ENCODE results near the gene CXCL8.
"Not testable (repeated sequence)": the region's sequence is repeated elsewhere in the genome, so short reads cannot be mapped to it uniquely, and the experiment has no call there.

CXCL8 gene

DNA sequence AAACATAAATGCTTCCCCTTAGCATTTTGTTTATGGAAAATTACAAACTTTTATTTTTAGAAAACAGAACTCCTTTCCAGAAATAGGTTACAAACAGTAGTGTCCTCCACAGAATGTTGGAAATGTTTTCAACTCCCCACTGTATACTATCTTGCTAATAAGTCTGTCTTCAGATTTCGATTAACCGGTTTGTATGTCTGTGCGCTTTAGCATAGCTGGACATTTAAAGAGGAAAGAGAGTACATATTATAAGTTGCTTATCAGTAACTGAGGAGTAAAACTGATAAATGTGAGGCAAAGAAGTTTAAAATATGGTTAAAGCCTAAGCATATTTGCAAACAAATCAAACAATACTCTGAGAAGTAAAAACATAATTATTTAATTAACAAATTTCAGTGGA lies 3.4 kb downstream of the CXCL8 start:
- no peak for DNase-seq (ENCODE audit: low read depth)

DNA sequence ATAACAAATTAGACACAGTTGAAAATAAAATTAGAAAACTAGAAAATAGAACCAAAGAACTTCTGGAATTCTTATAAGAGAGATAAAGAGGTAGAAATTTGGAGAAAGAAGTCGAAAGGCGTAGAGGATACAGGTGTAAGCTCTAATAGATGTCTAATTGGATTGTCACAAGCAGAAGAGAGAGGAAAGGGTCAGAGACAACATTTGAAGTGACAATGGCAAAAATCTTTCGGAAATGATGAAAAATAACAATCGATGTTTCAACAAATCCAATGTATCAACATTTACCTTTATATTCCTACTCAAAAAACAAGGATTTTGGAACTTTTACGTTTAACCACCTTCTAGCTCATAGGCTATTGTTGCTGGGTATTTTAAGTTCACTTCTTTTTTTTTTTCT lies 3.8 kb downstream of the CXCL8 start:
- DNase-seq (ENCODE audit: low read depth) = no peak

DNA sequence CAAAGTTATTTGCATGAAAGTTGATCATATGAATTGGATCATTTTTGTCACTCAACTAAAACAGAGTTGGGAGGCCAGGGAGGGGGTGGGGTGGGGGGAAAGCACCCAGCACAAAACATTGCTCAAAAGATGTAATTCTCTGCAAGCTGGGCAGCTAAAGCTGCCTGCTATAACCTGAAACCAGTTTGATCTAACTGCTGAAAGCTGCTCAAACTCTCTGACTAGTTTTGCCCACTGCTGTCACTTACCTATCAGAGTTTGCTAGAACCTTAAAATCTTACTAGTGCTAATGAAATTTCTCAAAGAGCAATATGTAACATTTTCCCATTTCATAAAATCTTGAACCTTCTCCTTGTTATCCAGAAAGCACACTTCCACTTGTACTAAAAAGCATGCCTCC lies 10.4 kb downstream of the CXCL8 start:
- no peak for DNase-seq (ENCODE audit: low read depth)

GRCh38 chr4:73751166-73751565 lies 10.8 kb downstream of the CXCL8 start:
- DNase-seq (ENCODE audit: low read depth) = no peak

DNA sequence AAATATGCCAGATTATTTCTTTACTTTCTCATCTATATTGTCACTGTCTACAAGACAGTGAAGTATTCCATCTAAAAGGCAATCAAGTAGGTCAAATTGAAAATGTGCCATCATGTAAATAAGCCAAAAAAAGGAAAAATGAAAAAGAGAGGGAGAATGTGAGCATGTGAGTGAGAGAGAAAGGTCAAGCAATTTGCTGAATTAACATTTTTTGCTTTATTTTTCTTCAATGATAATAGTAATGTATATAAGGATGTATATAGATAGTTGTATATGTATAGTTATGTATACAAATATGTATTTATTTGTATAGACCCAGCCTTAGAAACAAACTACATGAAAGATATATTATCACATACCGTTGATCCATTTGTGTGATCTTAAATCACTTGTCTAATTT lies 11.5 kb downstream of the CXCL8 start:
- DNase-seq (ENCODE audit: low read depth) = no peak

DNA sequence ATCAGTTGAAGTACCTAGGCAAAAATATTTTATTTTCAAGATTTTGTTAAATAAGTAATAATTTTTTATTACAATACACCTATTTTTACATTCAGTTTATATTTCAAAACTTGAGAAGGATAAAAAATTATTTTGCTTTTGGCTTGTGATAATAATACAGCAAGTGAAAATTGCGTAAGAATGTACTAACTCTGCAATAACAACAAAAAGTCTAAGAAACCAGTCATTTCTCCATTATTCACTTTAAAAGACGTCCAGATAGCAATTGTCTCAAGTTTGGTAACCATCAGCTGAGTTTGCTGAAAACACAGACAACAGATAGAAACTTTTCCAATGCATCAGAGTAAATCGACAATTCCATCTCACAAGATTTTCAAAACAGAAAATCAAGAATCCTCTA lies 12.1 kb downstream of the CXCL8 start:
- no peak for DNase-seq (ENCODE audit: low read depth)

- DNase-seq (ENCODE audit: low read depth) = no peak
Observed at GRCh38 chr4:73753215-73753614, 12.8 kb downstream of the CXCL8 start.

DNA sequence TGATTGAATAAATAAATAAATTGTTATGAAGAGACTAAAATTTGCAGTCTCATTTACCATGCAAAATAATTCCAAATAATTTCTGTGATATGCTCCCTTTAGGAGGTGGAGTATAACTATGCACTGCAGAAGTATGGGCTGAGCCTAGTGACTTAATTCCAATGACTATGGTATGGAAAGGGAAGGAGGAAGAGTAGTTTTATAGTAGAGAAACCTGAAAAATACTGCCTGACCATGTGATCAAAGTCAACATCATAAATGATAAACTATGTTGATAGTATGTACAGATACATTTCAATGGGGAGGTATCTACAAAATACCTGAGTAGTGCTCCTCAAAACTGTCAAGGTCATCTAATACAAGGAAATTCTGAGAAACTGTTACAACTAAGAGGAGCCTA lies 14.6 kb downstream of the CXCL8 start:
- DNase-seq (ENCODE audit: low read depth) = no peak

DNA sequence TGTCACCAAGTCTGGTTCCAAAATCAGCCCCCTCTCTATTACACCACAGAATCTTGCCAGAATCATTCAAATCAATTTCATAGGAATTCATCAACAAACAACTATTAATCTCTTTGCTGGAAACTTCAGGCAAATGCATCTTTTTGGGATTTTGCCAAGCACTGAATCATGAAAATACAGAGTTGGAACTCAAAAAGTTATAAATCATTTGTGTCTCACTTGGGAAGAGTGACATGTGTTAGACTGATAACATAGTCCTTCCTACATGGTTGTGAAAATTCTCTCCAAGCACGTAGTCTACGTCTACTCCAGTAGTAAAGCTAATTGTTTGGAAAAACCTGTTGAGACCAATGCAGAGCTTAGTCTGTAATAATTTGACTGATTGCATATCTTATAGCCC lies 19.0 kb downstream of the CXCL8 start:
- DNase-seq (ENCODE audit: low read depth) = no peak

GRCh38 chr4:73761856-73762255 lies 21.5 kb downstream of the CXCL8 start:
- DNase-seq (ENCODE audit: low read depth) = no peak

DNA sequence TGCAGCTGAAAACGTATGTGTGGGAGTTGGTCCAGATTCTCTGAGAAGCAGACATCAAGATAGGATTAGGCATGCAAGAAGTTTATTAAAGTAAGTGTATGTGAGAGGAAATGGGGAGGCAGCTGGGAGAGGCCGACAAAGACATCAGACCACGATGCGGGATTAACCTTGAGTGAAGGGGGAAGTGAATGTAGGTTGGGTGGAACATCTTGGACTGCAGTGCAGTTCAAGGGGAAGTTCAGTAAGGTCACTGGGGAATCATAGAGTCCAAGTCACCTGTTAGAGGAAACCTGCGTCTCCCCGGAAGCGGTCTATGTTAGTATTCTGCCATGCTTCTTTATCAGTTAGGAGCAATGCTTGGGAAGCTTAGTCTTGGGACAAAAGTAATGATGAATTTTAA lies 22.0 kb downstream of the CXCL8 start:
- DNase-seq (ENCODE audit: low read depth) = no peak

- no peak for DNase-seq (ENCODE audit: low read depth)
Observed at GRCh38 chr4:73763877-73764276, 23.5 kb downstream of the CXCL8 start.

GRCh38 chr4:73764513-73764912 lies 24.1 kb downstream of the CXCL8 start:
- no peak for DNase-seq (ENCODE audit: low read depth)

GRCh38 chr4:73765296-73765695 lies 24.9 kb downstream of the CXCL8 start:
- no peak for DNase-seq (ENCODE audit: low read depth)

- no peak for DNase-seq (ENCODE audit: low read depth)
Observed at GRCh38 chr4:73770917-73771316, 30.5 kb downstream of the CXCL8 start.

DNA sequence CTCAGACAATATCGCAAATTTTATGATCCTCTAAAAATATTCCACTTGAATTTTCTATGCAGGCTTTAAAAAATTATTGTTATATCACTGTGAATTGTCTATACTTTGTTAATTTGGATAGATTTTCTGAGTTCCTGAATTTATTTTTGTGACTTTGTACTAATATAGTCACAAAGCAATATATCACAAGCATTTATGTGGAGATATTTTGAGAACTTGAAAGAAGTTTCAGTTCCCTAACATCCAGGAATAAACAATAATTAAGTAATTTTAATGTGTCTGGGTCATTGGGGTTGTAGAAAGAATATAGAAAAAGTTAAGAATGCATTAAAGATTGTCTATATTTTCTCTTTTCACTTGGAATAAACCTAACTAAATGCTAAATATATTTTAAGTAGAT lies 32.0 kb downstream of the CXCL8 start:
- DNase-seq (ENCODE audit: low read depth) = no peak

DNA sequence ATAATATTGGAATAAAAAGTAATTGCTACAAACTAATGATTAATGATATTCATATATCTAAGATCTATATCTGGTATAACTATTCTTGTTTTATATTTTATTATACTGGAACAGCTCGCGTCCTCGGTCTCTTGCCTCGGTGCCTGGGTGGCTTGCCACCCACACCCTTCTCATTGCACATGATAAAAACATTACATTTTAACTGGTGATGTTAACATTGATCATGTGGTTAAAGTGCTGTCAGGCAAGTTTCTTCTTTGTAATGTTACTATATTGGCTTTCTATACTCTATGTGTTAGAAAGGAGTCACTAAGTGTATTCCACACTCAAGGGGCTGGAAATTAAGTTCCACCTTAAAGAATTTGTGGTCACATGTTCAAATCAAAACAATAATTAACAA lies 34.0 kb downstream of the CXCL8 start:
- not testable (repeated sequence) for DNase-seq (ENCODE audit: low read depth)

DNA sequence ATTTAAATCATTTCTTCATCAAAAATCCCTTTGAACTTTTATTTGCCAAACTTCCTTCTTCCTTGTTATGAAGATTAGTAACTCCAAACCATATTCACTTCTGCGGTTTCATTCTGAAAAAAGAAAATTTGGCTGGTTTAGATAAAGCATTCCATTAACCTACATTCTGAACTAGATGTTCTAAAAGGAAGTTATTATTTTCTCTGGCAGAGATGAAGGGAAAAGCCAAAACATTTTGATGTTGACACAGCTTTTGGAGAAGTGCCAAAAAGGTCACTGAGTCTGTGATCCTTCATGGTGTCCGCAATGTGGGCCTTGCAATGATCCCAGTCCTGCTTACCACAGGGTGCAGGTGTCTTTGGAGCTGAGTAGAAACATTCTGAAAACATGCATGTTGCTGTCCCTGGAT lies 36.0 kb downstream of the CXCL8 start:
- no peak for DNase-seq (ENCODE audit: low read depth)

DNA sequence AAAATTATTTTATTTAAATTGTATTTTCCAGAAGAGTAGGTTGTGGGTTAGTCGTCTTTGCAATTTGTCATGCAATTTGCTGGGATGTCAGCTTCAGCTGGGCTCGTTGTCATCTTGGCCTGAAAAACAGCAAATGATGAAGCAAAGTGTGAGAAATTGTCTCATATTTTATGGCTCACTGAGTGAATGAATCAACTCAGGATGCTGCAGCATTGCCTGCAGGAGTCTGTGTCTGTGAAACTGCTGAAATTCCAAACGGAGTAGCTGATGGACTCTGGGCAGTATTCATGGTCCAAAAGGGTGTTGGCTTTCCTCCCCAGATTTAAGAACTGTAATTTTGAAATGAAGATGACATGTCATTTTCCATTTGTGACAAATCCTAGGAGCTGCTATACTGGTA lies 37.2 kb downstream of the CXCL8 start:
- no peak for DNase-seq (ENCODE audit: low read depth)

DNA sequence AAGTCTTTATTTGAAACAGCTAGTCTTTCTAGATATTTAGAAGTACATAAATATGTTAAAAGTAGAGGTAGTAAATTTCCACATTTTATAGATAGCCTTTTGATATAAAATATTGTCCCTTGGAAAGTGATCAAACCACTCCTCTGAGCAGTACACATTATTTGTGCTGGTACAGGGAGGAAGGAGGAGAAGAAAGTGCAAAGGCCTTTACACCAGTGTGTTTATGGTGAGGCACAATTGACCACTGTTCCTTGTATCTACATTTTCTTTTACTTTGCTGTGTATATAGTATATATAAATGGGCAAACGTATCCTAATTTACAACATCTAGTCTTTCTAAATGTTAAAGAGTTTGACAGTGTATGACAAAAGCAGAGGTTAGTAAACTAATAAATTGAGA lies 39.9 kb downstream of the CXCL8 start:
- DNase-seq (ENCODE audit: low read depth) = no peak

- no peak for DNase-seq (ENCODE audit: low read depth)
Observed at GRCh38 chr4:73780834-73781233, 40.5 kb downstream of the CXCL8 start.

GRCh38 chr4:73788411-73788810 lies 48.0 kb downstream of the CXCL8 start:
- no peak for DNase-seq (ENCODE audit: low read depth)
